HG03175 (cell line): ENCODE measurements around the gene ANGPTL2.

Source experiments
- ATAC-seq: cut with Tn5 transposase; IDR thresholded peaks from one replicate; pipeline ENCODE4 v1.9.1; 2021; ENCODE audit warnings: mild to moderate bottlenecking, moderate library complexity; ENCODE audit not compliant: unreplicated experiment

Gene ANGPTL2

DNA sequence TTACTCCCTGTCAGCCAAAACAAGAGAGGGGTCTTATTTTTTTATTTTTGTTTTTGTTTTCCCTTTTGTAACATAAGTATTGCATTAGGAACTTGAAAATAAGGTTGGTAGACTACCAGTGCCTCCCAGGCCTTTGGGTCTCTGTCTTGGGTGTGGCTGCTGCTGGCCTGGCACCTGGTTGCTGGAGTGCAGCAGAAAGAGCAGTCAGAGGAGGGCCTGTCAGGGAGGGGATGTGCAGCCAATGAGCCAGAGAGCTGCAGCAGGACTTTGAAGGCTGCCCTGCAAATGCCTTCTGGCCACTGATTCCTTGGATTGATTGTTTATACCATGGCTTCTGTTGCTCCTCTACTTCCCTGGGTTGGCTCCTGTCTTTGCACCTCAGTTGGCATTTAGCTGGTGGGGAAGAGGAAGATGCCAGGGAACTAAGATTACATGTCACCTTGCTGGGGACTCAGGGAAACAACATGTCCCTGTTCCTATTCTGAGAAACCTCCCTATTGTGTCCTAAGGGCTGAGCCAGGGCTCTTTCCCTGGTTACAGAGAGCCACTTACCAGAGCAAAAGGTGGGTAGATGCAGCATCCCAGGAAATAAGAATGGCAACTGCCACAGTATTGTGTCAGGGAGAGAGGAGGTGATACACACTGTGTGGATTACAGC is 66.6 kb downstream of the ANGPTL2 start:
- ATAC-seq, result no peak

GRCh38 chr9:127053960-127054359 is 68.5 kb downstream of the ANGPTL2 start:
- ATAC-seq, result no peak

DNA sequence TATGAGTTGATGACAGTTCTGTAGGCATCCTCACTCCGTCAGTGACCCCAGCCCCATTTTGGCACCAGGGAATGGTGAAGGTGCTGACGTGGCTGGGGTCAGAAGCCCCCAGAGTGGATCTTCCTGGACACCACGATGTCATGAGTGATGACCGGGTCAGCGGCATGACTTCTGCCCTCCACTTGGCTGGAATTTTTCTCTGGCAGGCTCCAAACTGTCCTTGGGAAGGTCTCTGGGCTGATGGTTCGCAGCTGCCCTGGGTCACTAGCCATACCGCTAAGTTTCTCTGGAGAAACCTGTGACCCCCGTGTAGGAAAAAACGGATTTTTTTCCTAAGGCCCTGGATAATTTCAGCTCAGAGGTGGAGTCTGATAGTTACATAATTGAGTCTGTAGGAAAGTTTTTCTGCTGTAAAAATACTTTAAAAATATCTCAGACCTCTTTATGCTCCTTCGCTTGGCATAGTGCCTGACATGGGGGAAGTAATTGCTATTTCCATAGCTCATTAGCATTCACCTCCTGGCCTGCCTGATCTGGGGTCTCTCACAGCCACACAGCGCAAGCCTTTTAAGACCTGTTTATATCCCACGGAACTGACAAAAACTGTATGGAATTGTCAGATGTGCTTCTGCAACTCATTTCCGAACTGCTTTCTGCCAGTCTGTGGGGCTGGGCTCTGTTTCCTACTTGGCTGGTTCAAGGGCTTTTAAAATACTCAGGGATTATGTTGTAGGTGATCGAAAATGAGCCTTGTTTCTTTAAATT is 69.2 kb downstream of the ANGPTL2 start:
- ATAC-seq, result no peak

- ATAC-seq, result no peak
Measured at GRCh38 chr9:127051881-127052595, 70.4 kb downstream of the ANGPTL2 start.

GRCh38 chr9:127050591-127051001 is 71.8 kb downstream of the ANGPTL2 start:
- no peak for ATAC-seq

GRCh38 chr9:127050152-127050551 is 72.3 kb downstream of the ANGPTL2 start:
- ATAC-seq, result no peak

GRCh38 chr9:127049581-127049980 is 72.9 kb downstream of the ANGPTL2 start:
- ATAC-seq, result no peak

DNA sequence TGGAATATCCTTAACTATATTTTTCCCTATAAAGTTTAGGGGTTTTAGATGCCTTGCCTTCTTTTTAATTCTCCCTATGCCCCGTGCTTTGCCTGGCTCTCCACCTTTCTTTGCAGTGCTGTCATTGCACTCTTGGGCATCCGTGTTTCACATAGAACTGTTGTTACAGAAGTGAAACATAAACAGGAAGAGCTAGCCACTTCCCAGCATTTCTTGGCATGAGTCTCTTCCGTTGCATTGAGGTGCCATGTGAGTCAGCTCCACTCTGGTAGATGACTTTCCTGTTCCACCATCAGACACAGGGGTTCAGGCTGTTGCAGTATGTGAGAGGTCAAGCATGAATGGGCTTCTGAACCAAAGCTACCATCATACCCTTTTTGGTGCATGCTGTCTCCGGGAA is 73.4 kb downstream of the ANGPTL2 start:
- peak; percentile 69 for ATAC-seq

GRCh38 chr9:127047971-127048370 is 74.5 kb downstream of the ANGPTL2 start:
- no peak for ATAC-seq

GRCh38 chr9:127045148-127045547 is 77.3 kb downstream of the ANGPTL2 start:
- no peak for ATAC-seq

GRCh38 chr9:127039492-127039891 is 82.9 kb downstream of the ANGPTL2 start:
- ATAC-seq, result no peak

GRCh38 chr9:127038531-127038930 is 83.9 kb downstream of the ANGPTL2 start:
- no peak for ATAC-seq
